LNCAP (cell line): Measurements from ENCODE around the gene SLC46A1.
A peak's percentile ranks its signal among the peaks of the same experiment; 100 is the strongest.

ENCODE experiments used
- CTCF ChIP-seq: fragments of 450-650 bp; IDR thresholded peaks from 2 replicates; pipeline ENCODE4 v1.5.1; 2017; ENCODE audit warnings: mild to moderate bottlenecking

SLC46A1 gene

GRCh38 chr17:28426081-28426519 lies 20.1 kb upstream of the SLC46A1 start:
- TF ChIP-seq CTCF, result no peak

GRCh38 chr17:28425206-28425605 lies 19.2 kb upstream of the SLC46A1 start:
- no peak for TF ChIP-seq CTCF

GRCh38 chr17:28421787-28422305 lies 15.8 kb upstream of the SLC46A1 start:
- TF ChIP-seq CTCF, result no peak

DNA sequence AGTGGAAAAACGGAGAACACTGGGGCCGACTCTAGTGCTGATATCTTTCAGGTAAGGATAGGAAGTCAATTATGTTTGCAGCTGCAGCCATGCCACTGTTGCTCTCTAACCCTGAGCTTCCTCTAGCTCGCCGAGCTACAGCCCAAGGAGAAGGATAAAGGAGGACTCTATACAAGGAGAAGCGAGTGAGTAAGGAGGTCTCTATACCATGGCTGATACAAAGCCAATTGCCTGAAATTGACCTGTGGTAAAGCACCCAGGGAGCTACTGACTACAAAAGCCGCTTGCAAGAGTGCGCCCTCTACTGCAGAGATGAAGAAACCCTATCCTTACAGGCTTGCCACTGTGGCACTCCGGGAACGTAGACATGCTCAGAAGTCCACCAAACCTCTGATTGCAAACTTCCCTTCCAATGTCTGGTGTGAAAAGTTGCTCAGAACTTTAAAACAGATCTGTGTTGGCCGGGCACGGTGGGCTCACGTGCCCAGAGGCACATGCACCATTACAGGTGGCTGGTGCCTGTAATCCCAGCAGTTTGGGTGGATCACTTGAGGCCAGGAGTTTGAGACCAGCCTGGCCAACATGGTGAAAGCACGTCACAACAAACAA lies 10.8 kb upstream of the SLC46A1 start:
- TF ChIP-seq CTCF, result peak; percentile 83

DNA sequence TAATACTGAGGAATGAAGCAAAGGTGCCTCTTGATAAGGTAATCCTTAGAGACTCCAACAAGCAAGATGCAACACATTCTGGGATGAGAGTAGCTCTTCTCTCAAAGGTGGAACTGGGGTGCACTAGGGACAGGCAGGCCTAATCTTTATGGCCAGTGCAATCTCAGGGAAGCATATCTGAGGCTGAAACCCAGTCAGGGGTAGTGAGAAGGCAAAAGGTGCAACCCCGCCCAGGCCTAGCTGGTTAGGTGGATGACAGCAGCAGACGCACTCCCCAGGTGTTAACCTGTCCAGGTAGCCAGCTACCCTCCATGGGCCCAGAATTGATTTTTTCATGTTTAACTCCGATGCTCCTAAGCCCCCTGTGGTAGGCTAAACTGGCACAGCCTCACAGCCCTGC lies 9.9 kb upstream of the SLC46A1 start:
- TF ChIP-seq CTCF, result no peak

DNA sequence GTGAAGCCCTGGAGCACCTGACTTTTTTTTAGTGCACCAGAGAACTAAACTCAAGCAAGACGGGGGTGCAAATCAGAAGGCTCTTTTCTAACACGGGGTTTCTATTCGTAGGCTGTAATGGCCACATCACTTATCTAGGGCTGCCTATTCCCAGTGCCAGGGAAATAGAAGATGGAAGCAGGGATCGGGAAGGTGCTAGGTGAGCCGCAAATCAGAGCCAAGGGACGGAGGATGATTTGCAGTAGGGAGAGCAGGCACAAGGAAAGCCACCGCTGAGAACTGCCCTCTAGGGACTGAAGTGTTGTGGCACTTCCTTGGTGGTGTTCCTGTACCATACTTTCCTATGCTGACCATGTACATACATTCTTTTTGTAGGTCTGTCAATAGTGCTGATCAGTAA lies 7.8 kb upstream of the SLC46A1 start:
- no peak for TF ChIP-seq CTCF

DNA sequence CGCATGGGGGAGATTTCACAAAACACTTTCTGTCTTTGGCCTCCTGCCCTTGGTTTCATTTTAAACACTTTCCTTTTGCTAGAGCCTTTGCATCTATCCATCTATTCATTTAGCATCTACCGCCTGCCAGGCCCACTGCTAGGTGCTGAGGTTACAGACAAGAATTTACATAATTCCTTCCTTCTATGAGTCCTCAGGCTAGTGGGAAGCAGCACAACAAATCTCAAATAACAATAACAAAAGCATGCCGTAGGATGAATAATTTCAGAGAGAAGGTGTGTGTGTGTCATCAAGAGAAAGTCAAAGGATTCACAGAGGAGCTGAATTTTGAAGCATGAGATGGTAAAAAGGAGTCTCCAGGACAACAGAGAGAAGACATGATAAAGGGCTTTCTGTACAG lies 6.1 kb upstream of the SLC46A1 start:
- no peak for TF ChIP-seq CTCF

- no peak for TF ChIP-seq CTCF
Observed at GRCh38 chr17:28407974-28408306, 1.9 kb upstream of the SLC46A1 start.
